BJ (cell line): ENCODE data around the gene ABHD14A. TPM values are rescaled to one million over a fixed set of nuclear protein-coding genes. Genes with fewer than 3 reads are reported as not detected.

Experiments
- CTCF ChIA-PET: fragments of 350-600 bp; formaldehyde crosslinking; extraction: SDS; loops from one replicate; lab custom pipeline; 2021; ENCODE audit warnings: antibody characterized with exemption, inconsistent platforms; lab: Yijun Ruan, JAX
- POLR2A ChIA-PET: fragments of 300-600 bp; sonication (Branson Sonifier 250); formaldehyde crosslinking; extraction: SDS; loops from one replicate; lab custom pipeline; 2021; ENCODE audit warnings: antibody characterized with exemption; lab: Charles Lee
- DNase-seq: peaks from one replicate; pipeline ENCODE4 v3.0.0-alpha.2; 2011; ENCODE audit warnings: low read depth
- H3K27me3 ChIP-seq: 2 replicates; pipeline ENCODE4 v1.6.0; 2011; ENCODE audit warnings: low read length; ENCODE audit not compliant: control insufficient read depth, insufficient read depth
- H3K36me3 ChIP-seq: 2 replicates; pipeline ENCODE4 v1.5.1; 2011; ENCODE audit warnings: low read length; ENCODE audit not compliant: control insufficient read depth, insufficient read depth
- H3K4me3 ChIP-seq: 2 replicates; pipeline ENCODE4 v1.5.1; 2011; ENCODE audit warnings: low read depth, mild to moderate bottlenecking, control low read depth, low read length
- CTCF ChIP-seq: IDR thresholded peaks from 2 replicates; pipeline ENCODE4 v1.5.1; 2011; ENCODE audit warnings: low read depth, mild to moderate bottlenecking, control low read depth, inconsistent platforms, low read length, moderate library complexity; ENCODE audit not compliant: insufficient read depth
- polyA plus RNA-seq: library from polyadenylated mRNA; depleted of rRNA; stranded (reverse); fragments of >200 nt; gene quantifications from 2 replicates; pipeline ENCODE4 v1.2.3, GENCODE V29; 2011

The ABHD14A gene
- polyA plus RNA-seq, 1 experiment: 16.5 TPM

DNA sequence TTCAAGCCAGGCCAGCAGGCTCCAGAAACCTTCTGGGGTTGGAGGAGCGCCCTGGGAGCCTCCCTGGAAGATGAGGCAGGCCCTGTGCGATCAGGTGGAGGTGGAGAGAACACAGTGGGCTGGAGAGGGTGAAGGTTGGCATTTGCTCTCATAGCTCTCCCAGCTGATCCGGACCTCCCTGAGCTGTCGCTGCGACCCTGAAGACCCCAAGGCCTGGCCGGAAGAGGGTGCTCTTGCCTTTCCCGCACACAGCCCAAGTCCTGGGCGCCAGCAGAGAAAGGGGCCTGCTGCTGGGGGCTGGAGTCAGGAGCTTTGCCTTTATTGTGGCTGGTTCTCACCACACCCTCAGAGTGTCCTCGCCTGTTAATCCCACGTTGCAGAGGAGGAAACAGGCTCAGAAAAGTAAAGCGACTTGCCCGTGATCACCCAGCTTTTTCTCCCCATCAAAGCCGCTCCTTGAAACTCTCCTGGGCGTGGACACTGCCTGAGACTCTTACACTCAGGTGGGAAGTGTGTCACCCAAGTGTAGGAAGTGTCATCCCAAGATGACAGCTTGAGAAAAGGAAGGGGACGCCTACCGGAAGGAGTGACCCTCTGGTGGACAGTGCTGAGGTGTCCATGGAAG is 29.4 kb downstream of the ABHD14A start:
- Histone ChIP-seq H3K4me3 (no peak overlapping the region), H3K36me3 (no peaks in the 10 kb centered on the region), H3K27me3 (no peaks in the 10 kb centered on the region)
- CTCF ChIA-PET: interaction anchor here (0.6 to 8.0 kb wide), 41 partner anchors 8 to 444 kb away, joined by 3 to 356 read pairs (median 4); partner anchors contain the start of genes DUSP7, PARP3, POC1A and RPL29
- DNase-seq: no peak
- POLR2A ChIA-PET: no interaction called here
- TF ChIP-seq CTCF: peak; percentile 80

DNA sequence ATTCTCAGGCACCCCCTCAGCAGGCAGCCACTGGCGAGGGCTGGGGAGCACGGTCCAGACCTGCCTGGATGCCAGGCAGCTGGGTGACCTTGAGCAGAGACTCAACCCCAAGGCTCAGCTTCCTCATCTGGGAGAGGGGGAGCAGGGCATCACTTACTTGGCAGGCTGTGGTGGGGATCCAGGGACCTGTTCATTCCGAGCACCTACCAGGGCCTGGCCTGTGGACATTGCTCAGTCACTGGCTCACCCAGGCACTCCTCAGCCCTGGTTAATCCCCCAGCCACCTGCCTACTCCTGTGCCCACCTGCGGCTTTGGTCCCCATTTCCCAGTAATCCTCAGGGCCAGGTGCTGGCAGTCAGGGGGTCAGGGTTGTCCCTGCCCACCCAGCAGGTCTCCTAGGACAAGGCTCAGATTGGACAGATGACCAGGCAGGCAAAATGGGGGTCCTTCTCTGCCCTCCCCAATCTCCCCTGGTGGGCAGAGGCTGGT is 30.1 kb downstream of the ABHD14A start:
- DNase-seq: no peak
- CTCF ChIA-PET: interaction anchor here (0.6 to 8.0 kb wide), 36 partner anchors 8 to 334 kb away, joined by 3 to 356 read pairs (median 4); partner anchors contain the start of genes DUSP7, PARP3, POC1A and RPL29
- H3K27me3 ChIP-seq: no peaks in the 10 kb centered on the region
- POLR2A ChIA-PET: no interaction called here
- H3K36me3 ChIP-seq: no peaks in the 10 kb centered on the region
- no peak overlapping the region for H3K4me3 ChIP-seq
- no peak for TF ChIP-seq CTCF

- CTCF ChIA-PET: interaction anchor here (0.6 to 8.0 kb wide), 10 partner anchors 8 to 137 kb away, joined by 3 to 356 read pairs (median 8); partner anchors contain the start of gene DUSP7
- Histone ChIP-seq H3K4me3 (no peak overlapping the region), H3K36me3 (no peaks in the 10 kb centered on the region), H3K27me3 (no peaks in the 10 kb centered on the region)
- no peak for TF ChIP-seq CTCF
- POLR2A ChIA-PET: interaction anchor here (0.9 kb wide), 1 partner anchor 50 kb away, joined by 3 read pairs; the partner anchor contains the start of gene DUSP7
- DNase-seq: no peak
Observed at GRCh38 chr3:52005571-52005986, 30.7 kb downstream of the ABHD14A start.

- ChIA-PET POLR2A (interaction anchor here (0.9 kb wide), 1 partner anchor 50 kb away, joined by 3 read pairs; the partner anchor contains the start of gene DUSP7), CTCF (interaction anchor here (0.6 to 8.0 kb wide), 10 partner anchors 7 to 137 kb away, joined by 3 to 356 read pairs (median 8); partner anchors contain the start of genes ABHD14B and DUSP7)
- no peak for TF ChIP-seq CTCF
- no peak for DNase-seq
- no peak overlapping the region for H3K4me3 ChIP-seq
- H3K36me3 ChIP-seq: no peaks in the 10 kb centered on the region
- no peaks in the 10 kb centered on the region for H3K27me3 ChIP-seq
Observed at GRCh38 chr3:52006017-52006819, 31.4 kb downstream of the ABHD14A start.

DNA sequence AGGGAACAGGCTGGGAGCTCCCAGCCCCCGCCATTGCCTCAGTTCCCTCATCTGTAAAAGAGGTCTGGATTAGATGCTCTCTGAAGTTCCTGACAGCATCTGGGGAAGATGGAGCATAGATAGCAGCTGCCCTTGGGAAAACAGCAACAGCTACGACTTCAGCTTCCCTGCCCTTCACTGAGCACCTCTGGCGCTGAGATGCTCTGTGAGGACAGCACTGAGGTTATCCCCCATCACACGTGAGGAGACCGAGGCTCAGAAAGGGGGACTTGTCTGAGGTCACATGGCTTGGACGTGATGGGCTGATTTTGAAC is 31.9 kb downstream of the ABHD14A start:
- DNase-seq: no peak
- no peak for TF ChIP-seq CTCF
- ChIA-PET POLR2A (no interaction called here), CTCF (interaction anchor here (1.3 to 8.0 kb wide), 3 partner anchors 33 to 117 kb away, joined by 3 to 222 read pairs (median 179); partner anchors contain the start of genes ABHD14B and DUSP7)
- H3K36me3 ChIP-seq: no peaks in the 10 kb centered on the region
- H3K27me3 ChIP-seq: no peaks in the 10 kb centered on the region
- H3K4me3 ChIP-seq: no peak overlapping the region
